Measurements from ENCODE around the gene AFF4.

AFF4 gene

DNA sequence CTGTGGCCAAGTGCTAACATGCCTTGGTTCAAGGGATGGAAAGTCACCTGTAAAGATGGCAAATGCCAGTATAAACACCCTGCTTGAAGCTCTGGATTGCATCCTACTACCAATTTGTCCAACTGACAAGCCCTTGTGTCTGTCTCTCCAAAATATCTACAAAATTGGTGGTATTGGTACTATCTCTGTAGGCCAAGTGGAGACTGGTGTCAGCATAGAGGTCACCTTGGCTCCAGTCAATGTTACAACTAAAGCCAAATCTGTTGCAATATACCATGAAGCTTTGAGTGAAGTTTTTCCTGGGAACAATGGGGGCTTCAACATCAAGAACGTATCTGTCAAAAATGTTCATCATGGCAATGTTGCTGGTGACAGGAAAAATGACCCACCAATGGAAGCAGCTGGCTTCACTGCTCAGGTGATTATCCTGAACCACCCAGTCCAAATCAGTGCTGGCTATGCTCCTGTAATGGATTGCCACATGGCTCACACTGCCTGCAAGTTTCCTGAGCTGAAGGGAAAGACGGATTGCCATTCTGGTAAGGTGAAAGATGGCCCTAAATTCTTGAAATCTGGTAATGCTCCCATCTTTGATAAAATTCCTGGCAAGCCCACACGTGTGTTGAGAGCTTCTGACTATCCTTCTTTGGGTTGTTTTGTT lies 19.9 kb downstream of the AFF4 start:
- no peak for ATAC-seq

DNA sequence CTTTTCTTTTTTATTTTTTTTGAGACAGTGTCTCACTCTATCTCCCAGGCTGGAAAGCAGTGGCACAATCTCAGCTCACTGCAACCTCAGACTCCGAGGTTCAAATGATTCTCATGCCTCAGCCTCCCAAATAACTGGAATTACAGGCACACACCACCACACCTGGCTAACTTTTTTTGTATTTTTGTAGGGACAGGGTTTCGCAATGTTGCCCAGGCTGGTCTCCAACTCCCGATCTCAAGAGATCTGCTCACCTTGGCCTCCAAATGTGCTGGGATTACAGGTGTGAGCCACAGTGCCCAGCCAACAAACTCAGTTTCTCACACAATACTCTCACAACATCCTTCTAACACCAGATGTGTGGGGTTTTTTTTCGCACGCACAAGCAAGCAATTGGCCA lies 22.1 kb downstream of the AFF4 start:
- no peak for ATAC-seq
- TF ChIP-seq TCF4 (CRISPR knock-in tag; IDR thresholded peaks at IDR 0.05; ENCODE audit: borderline replicate concordance), result no peak
- no peak for TF ChIP-seq ZNF70 (CRISPR knock-in tag; IDR thresholded peaks at IDR 0.05)
- TF ChIP-seq ISL1 (CRISPR knock-in tag; IDR thresholded peaks at IDR 0.05), result no peak
- TF ChIP-seq ARNTL (CRISPR knock-in tag; IDR thresholded peaks at IDR 0.05; ENCODE audit: borderline replicate concordance, low read depth), result no peak
- TF ChIP-seq PATZ1 (CRISPR knock-in tag; IDR thresholded peaks at IDR 0.05; ENCODE audit: borderline replicate concordance), result no peak
- TF ChIP-seq GLIS3 (CRISPR knock-in tag; IDR thresholded peaks at IDR 0.05), result no peak
- no peak for TF ChIP-seq BACH2 (CRISPR knock-in tag; IDR thresholded peaks at IDR 0.05; ENCODE audit: borderline replicate concordance)
- TF ChIP-seq TSHZ2 (CRISPR knock-in tag; IDR thresholded peaks at IDR 0.05), result no peak
- TF ChIP-seq ZFP3 (CRISPR knock-in tag; IDR thresholded peaks at IDR 0.05), result no peak
- TF ChIP-seq ZFP30 (CRISPR knock-in tag; IDR thresholded peaks at IDR 0.05), result no peak
- TF ChIP-seq, protein P1, sequence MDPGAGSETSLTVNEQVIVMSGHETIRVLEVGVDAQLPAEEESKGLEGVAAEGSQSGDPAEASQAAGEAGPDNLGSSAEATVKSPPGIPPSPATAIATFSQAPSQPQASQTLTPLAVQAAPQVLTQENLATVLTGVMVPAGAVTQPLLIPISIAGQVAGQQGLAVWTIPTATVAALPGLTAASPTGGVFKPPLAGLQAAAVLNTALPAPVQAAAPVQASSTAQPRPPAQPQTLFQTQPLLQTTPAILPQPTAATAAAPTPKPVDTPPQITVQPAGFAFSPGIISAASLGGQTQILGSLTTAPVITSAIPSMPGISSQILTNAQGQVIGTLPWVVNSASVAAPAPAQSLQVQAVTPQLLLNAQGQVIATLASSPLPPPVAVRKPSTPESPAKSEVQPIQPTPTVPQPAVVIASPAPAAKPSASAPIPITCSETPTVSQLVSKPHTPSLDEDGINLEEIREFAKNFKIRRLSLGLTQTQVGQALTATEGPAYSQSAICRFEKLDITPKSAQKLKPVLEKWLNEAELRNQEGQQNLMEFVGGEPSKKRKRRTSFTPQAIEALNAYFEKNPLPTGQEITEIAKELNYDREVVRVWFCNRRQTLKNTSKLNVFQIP (CRISPR knock-in tag; IDR thresholded peaks at IDR 0.05; ENCODE audit: borderline replicate concordance, low read depth), result no peak
- TF ChIP-seq, protein P2, sequence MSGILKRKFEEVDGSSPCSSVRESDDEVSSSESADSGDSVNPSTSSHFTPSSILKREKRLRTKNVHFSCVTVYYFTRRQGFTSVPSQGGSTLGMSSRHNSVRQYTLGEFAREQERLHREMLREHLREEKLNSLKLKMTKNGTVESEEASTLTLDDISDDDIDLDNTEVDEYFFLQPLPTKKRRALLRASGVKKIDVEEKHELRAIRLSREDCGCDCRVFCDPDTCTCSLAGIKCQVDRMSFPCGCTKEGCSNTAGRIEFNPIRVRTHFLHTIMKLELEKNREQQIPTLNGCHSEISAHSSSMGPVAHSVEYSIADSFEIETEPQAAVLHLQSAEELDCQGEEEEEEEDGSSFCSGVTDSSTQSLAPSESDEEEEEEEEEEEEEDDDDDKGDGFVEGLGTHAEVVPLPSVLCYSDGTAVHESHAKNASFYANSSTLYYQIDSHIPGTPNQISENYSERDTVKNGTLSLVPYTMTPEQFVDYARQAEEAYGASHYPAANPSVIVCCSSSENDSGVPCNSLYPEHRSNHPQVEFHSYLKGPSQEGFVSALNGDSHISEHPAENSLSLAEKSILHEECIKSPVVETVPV (CRISPR knock-in tag; IDR thresholded peaks at IDR 0.05), result no peak
- no peak for TF ChIP-seq ZNF8 (CRISPR knock-in tag; IDR thresholded peaks at IDR 0.05)
- TF ChIP-seq TOX (CRISPR knock-in tag; IDR thresholded peaks at IDR 0.05; ENCODE audit: borderline replicate concordance), result no peak

More for the DNA sequence above, 19.9 kb downstream of the AFF4 start:
- TF ChIP-seq TCF4 (CRISPR knock-in tag; IDR thresholded peaks at IDR 0.05; ENCODE audit: borderline replicate concordance) (no peak), GLIS3 (CRISPR knock-in tag; IDR thresholded peaks at IDR 0.05) (no peak), TSHZ2 (CRISPR knock-in tag; IDR thresholded peaks at IDR 0.05) (no peak), ZFP30 (CRISPR knock-in tag; IDR thresholded peaks at IDR 0.05) (no peak), TOX (CRISPR knock-in tag; IDR thresholded peaks at IDR 0.05; ENCODE audit: borderline replicate concordance) (no peak), ZC3H10 (CRISPR knock-in tag; IDR thresholded peaks at IDR 0.05) (no peak), CSDC2 (CRISPR knock-in tag; IDR thresholded peaks at IDR 0.05) (no peak), BACH2 (CRISPR knock-in tag; IDR thresholded peaks at IDR 0.05; ENCODE audit: borderline replicate concordance) (no peak), RARB (CRISPR knock-in tag; IDR thresholded peaks at IDR 0.05) (no peak), PPARA (CRISPR knock-in tag; IDR thresholded peaks at IDR 0.05; ENCODE audit: borderline replicate concordance) (no peak), ZNF8 (CRISPR knock-in tag; IDR thresholded peaks at IDR 0.05) (no peak)
- TF ChIP-seq, protein P2 (CRISPR knock-in tag; IDR thresholded peaks at IDR 0.05), result no peak
- TF ChIP-seq, protein P1 (CRISPR knock-in tag; IDR thresholded peaks at IDR 0.05; ENCODE audit: borderline replicate concordance, low read depth), result no peak
